HepG2 (cell line): Measurements from ENCODE around the gene FHL1. TPM values are rescaled to one million over a fixed set of nuclear protein-coding genes. Genes with fewer than 3 reads are reported as not detected.

Source experiments
- ATAC-seq: fragments of 200-7000 bp; cut with Tn5 transposase; 3 replicates; pipeline ENCODE4 v1.9.1; 2020; ENCODE audit warnings: mild to moderate bottlenecking, moderate library complexity
- BruUV-seq: library from RNA; stranded (reverse); fragments of 400-500 nt; replicated peaks from 2 replicates; lab custom pipeline; 2021; lab: Mats Ljungman, UMichigan
- CTCF ChIA-PET: fragments of 300-600 bp; formaldehyde crosslinking; extraction: SDS; loops from one replicate; lab custom pipeline; 2021; ENCODE audit warnings: low total read pairs, inconsistent platforms, low intra/inter-chr PET ratio; lab: Yijun Ruan, JAX
- POLR2A ChIA-PET: fragments of 350-600 bp; sonication (Branson Sonifier 250); formaldehyde crosslinking; loops from one replicate; lab custom pipeline; 2020; ENCODE audit warnings: antibody characterized with exemption, inconsistent platforms; lab: Yijun Ruan, JAX
- DNase-seq: peaks from one replicate; pipeline ENCODE4 v3.0.0-alpha.2; 2015; ENCODE audit warnings: low spot score
- FAIRE-seq: peaks from 3 replicates; lab custom pipeline; 2011; peaks lifted over from hg19 to GRCh38; lab: Jason Lieb, UNC
- H2AFZ ChIP-seq: one replicate; pipeline ENCODE4 v1.6.1; 2011; ENCODE audit warnings: low read length, inconsistent platforms
- H3K27ac ChIP-seq: fragments of 300-600 bp; 3 replicates; pipeline ENCODE4 v1.8.0; 2011; ENCODE audit warnings: mixed run types, mild to moderate bottlenecking, mixed read lengths, low read length, inconsistent platforms; ENCODE audit not compliant: insufficient read depth; ENCODE audit errors: extremely low read length
- H3K27me3 ChIP-seq, 2 experiments: fragments of 200-600 bp in 1 of 2; 2 replicates in 1 of 2; 3 replicates in 1 of 2; pipeline versions ENCODE4 v1.6.0 to v1.8.0; 2011; ENCODE audit warnings: low read length in 2 of 2, mild to moderate bottlenecking in 2 of 2, moderate library complexity in 2 of 2, inconsistent platforms in 1 of 2; ENCODE audit not compliant: insufficient read depth in 2 of 2, control insufficient read depth in 1 of 2
- H3K36me3 ChIP-seq, 2 experiments: fragments of 200-600 bp in 1 of 2; replicated peaks in 1 of 2; 2 replicates in 1 of 2; 3 replicates in 1 of 2; pipeline versions ENCODE4 v1.5.1 to v1.8.0; 2011; ENCODE audit warnings: low read length in 2 of 2, inconsistent platforms in 1 of 2; ENCODE audit not compliant: insufficient read depth in 2 of 2, control insufficient read depth in 1 of 2
- H3K4me1 ChIP-seq: 2 replicates; pipeline ENCODE4 v1.5.1; 2012; ENCODE audit warnings: low read length, inconsistent platforms; ENCODE audit not compliant: insufficient read depth
- H3K4me2 ChIP-seq: 2 replicates; pipeline ENCODE4 v1.6.0; 2011; ENCODE audit warnings: low read depth, low read length, inconsistent platforms
- H3K4me3 ChIP-seq, 3 experiments: fragments of 200-600 bp in 1 of 3; sonication (generic), shearing (Covaris generic) in 1 of 3; replicated peaks in 1 of 3; 2 replicates each; pipeline ENCODE4 v1.5.1; 2011 to 2016; ENCODE audit warnings: low read length in 3 of 3, inconsistent platforms in 2 of 3, low read depth in 2 of 3, mild to moderate bottlenecking in 2 of 3, control low read depth in 1 of 3, mixed read lengths in 1 of 3; ENCODE audit not compliant: insufficient read depth in 1 of 3
- H3K79me2 ChIP-seq: one replicate; pipeline ENCODE4 v1.6.1; 2011; ENCODE audit warnings: low read length, inconsistent platforms; ENCODE audit not compliant: insufficient read depth
- H3K9ac ChIP-seq: 2 replicates; pipeline ENCODE4 v1.6.0; 2011; ENCODE audit warnings: mild to moderate bottlenecking, low read depth, low read length, inconsistent platforms; ENCODE audit not compliant: insufficient read depth
- H3K9me3 ChIP-seq: 2 replicates; pipeline ENCODE4 v1.5.1; 2012; ENCODE audit warnings: mild to moderate bottlenecking, low read length
- H4K20me1 ChIP-seq: 2 replicates; pipeline ENCODE4 v1.6.0; 2011; ENCODE audit warnings: inconsistent platforms, mild to moderate bottlenecking, low read length, moderate library complexity; ENCODE audit not compliant: insufficient read depth
- BCL3 ChIP-seq: sonication (generic); formaldehyde crosslinking; IDR thresholded peaks from 2 replicates; pipeline ENCODE4 v1.5.1; 2020; ENCODE audit warnings: mild to moderate bottlenecking, missing genetic modification reagents, moderate library complexity
- ELF4 ChIP-seq: sonication (generic); formaldehyde crosslinking; IDR thresholded peaks from 2 replicates; pipeline ENCODE4 v1.5.0; 2020; ENCODE audit warnings: missing genetic modification reagents, mild to moderate bottlenecking, moderate library complexity, borderline replicate concordance
- HDAC6 ChIP-seq: fragments of 200-600 bp; sonication (generic); IDR thresholded peaks from 2 replicates; pipeline ENCODE4 v1.7.0; 2017; ENCODE audit warnings: mild to moderate bottlenecking, antibody characterized with exemption, low read length, low read depth
- IRF2 ChIP-seq: IDR thresholded peaks from 2 replicates; pipeline ENCODE4 v1.6.1; 2018; ENCODE audit warnings: missing genetic modification reagents, missing compliant biosample characterization
- JDP2 ChIP-seq: sonication (generic); formaldehyde crosslinking; IDR thresholded peaks from 2 replicates; pipeline ENCODE4 v1.8.1; 2022; ENCODE audit warnings: missing genetic modification reagents, borderline replicate concordance
- LCORL ChIP-seq, 2 experiments: fragments of 450-650 bp in 1 of 2; sonication (generic) in 1 of 2; formaldehyde crosslinking in 1 of 2; IDR thresholded peaks; 2 replicates each; pipeline versions ENCODE4 v1.5.0 to v1.6.1; 2017 to 2020; ENCODE audit warnings: antibody characterized with exemption in 1 of 2, missing genetic modification reagents in 1 of 2
- MTA1 ChIP-seq: sonication (generic); formaldehyde crosslinking; IDR thresholded peaks from 2 replicates; pipeline ENCODE4 v1.4.0; 2020; ENCODE audit warnings: missing genetic modification reagents, mild to moderate bottlenecking, borderline replicate concordance
- NFKB2 ChIP-seq: sonication (generic); formaldehyde crosslinking; IDR thresholded peaks from 2 replicates; pipeline ENCODE4 v1.4.0; 2020; ENCODE audit warnings: missing genetic modification reagents, borderline replicate concordance
- PAX8 ChIP-seq: sonication (generic); formaldehyde crosslinking; IDR thresholded peaks from 2 replicates; pipeline ENCODE4 v1.8.0; 2022; ENCODE audit warnings: mild to moderate bottlenecking, missing genetic modification reagents, borderline replicate concordance
- POLR2AphosphoS2 ChIP-seq: IDR thresholded peaks from 2 replicates; pipeline ENCODE4 v1.6.1; 2011; ENCODE audit warnings: low read depth, low read length, improper control_type of control experiment
- ZNF225 ChIP-seq: sonication (generic); formaldehyde crosslinking; IDR thresholded peaks from 2 replicates; pipeline ENCODE4 v1.4.0; 2020; ENCODE audit warnings: mild to moderate bottlenecking, missing genetic modification reagents
- ZNF430 ChIP-seq: sonication (generic); formaldehyde crosslinking; IDR thresholded peaks from 2 replicates; pipeline ENCODE4 v1.9.0; 2021; ENCODE audit warnings: mild to moderate bottlenecking, missing genetic modification reagents
- ZNF432 ChIP-seq: sonication (generic); formaldehyde crosslinking; IDR thresholded peaks from 2 replicates; pipeline ENCODE4 v1.5.0; 2020; ENCODE audit warnings: missing genetic modification reagents, mild to moderate bottlenecking, borderline replicate concordance
- ZNF614 ChIP-seq: IDR thresholded peaks from 2 replicates; pipeline ENCODE4 v1.6.1; 2018; ENCODE audit warnings: missing biosample characterization, missing genetic modification reagents, inconsistent platforms, borderline replicate concordance
- ZNF740 ChIP-seq: sonication (generic); formaldehyde crosslinking; IDR thresholded peaks from 2 replicates; pipeline ENCODE4 v1.4.0; 2020; ENCODE audit warnings: missing genetic modification reagents
- ZNF781 ChIP-seq: sonication (generic); formaldehyde crosslinking; IDR thresholded peaks from 2 replicates; pipeline ENCODE4 v1.5.1; 2020; ENCODE audit warnings: borderline replicate concordance, mild to moderate bottlenecking, missing genetic modification reagents; ENCODE audit errors: not compliant biosample characterization
- ZNF878 ChIP-seq: sonication (generic); formaldehyde crosslinking; IDR thresholded peaks from 2 replicates; pipeline ENCODE4 v1.8.1; 2023; ENCODE audit warnings: mild to moderate bottlenecking, missing genetic modification reagents, moderate library complexity
- ZNF879 ChIP-seq: sonication (generic); formaldehyde crosslinking; IDR thresholded peaks from 2 replicates; pipeline ENCODE4 v1.8.1; 2023; ENCODE audit warnings: missing genetic modification reagents
- WGBS: methylation state at CpG from one replicate; pipeline ENCODE4 v1.1.6; 2017; ENCODE audit warnings: low lambda C conversion rate; 5-methylcytosine and 5-hydroxymethylcytosine counted together
- in situ Hi-C: cut with HindIII; loops from 2 replicates; pipeline ENCODE4 v1.10.0; 2017; ENCODE audit warnings: low pct_unique_long_range_greater_than_20kb; ENCODE audit not compliant: extremely low pct_ligation_motif_present
- intact Hi-C: fragments of 100-400 bp; cut with micrococcal nuclease; formaldehyde crosslinking; loops from one replicate; pipeline ENCODE4 v1.10.0; 2022; ENCODE audit not compliant: unreplicated experiment
- polyA plus RNA-seq, 8 experiments: library from polyadenylated mRNA; depleted of rRNA in 3 of 8; stranded (reverse) in 7 of 8; unstranded in 1 of 8; fragments of >200 nt; fragmentation: Illumina TruSeq in 4 of 8; extraction: Trizol in 4 of 8; gene quantifications; 2 replicates each; pipeline versions ENCODE4 v1.2.1 to v1.2.3, GENCODE V29; 2011 to 2016; ENCODE audit warnings: low read depth in 4 of 8, missing spikeins in 1 of 8, mixed read lengths in 1 of 8; ENCODE audit not compliant: insufficient read depth in 1 of 8
- total RNA-seq, 5 experiments: library from RNA; depleted of rRNA; stranded (reverse); fragments of >200 nt; fragmentation: Illumina TruSeq; extraction: Trizol; gene quantifications; 2 replicates each; pipeline ENCODE4 v1.2.3, GENCODE V29; 2016; ENCODE audit warnings: low read depth in 1 of 5

Gene FHL1
- total and polyA plus RNA-seq, 2 of the 13 experiments (the other 11 are each of a cell fraction or from before 2014, with no cell fraction given), result 0.33 TPM; not detected in 1

- H2AFZ ChIP-seq, result no peak overlapping the region
- H3K27ac ChIP-seq, result no peak overlapping the region
- TF ChIP-seq ZNF614, result no peak
- TF ChIP-seq ELF4 (CRISPR knock-in tag), result no peak
- TF ChIP-seq ZNF432 (CRISPR knock-in tag), result no peak
- TF ChIP-seq LCORL (IDR thresholded peaks at IDR 0.05), result no peak
- no peak for TF ChIP-seq LCORL (CRISPR knock-in tag; IDR thresholded peaks at IDR 0.05)
- TF ChIP-seq ZNF878, result no peak
- TF ChIP-seq, all 625 proteins: peak for 0
- FAIRE-seq (no peak), ATAC-seq (no peak), DNase-seq (no peak)
- Histone ChIP-seq H3K9ac (no peak overlapping the region), H3K4me1 (no peaks in the 10 kb centered on the region), H3K36me3 (no peaks in the 10 kb centered on the region), H3K4me2 (no peak overlapping the region), H3K27me3 (no peaks in the 10 kb centered on the region), H3K4me3 (no peak overlapping the region), H4K20me1 (no peaks in the 10 kb centered on the region), H3K79me2 (no peaks in the 10 kb centered on the region), H3K9me3 (no peaks in the 10 kb centered on the region)
- POLR2A ChIA-PET, result no interaction called here
- in situ Hi-C loops, result no loop called here
- intact Hi-C loops, result no loop called here
- WGBS, result 0% methylated on average over 4 of the region's 4 CpGs
- CTCF ChIA-PET, result no interaction called here
- BruUV-seq, result no TSS peak
Observed at GRCh38 chrX:136220540-136220939, 73.2 kb downstream of the FHL1 start.

GRCh38 chrX:136220951-136221350 lies 73.6 kb downstream of the FHL1 start:
- Histone ChIP-seq H4K20me1 (no peaks in the 10 kb centered on the region), H3K4me3 (no peak overlapping the region), H3K27ac (no peak overlapping the region), H2AFZ (no peak overlapping the region), H3K9ac (no peak overlapping the region), H3K36me3 (no peaks in the 10 kb centered on the region), H3K79me2 (no peaks in the 10 kb centered on the region), H3K4me2 (no peak overlapping the region), H3K4me1 (no peaks in the 10 kb centered on the region), H3K9me3 (no peaks in the 10 kb centered on the region), H3K27me3 (no peaks in the 10 kb centered on the region)
- CTCF ChIA-PET, result no interaction called here
- in situ Hi-C loops, result no loop called here
- FAIRE-seq (no peak), DNase-seq (no peak), ATAC-seq (no peak)
- intact Hi-C loops, result no loop called here
- POLR2A ChIA-PET, result no interaction called here
- 5% methylated on average over 2 of the region's 3 CpGs for WGBS
- no TSS peak for BruUV-seq
- no peak for TF ChIP-seq ZNF781 (CRISPR knock-in tag)
- no peak for TF ChIP-seq IRF2
- no peak for TF ChIP-seq ZNF740 (CRISPR knock-in tag)
- TF ChIP-seq PAX8 (CRISPR knock-in tag), result no peak
- TF ChIP-seq POLR2AphosphoS2, result no peak
- no peak for TF ChIP-seq NFKB2 (CRISPR knock-in tag)
- no peak for TF ChIP-seq ZNF225
- no peak for TF ChIP-seq HDAC6
- TF ChIP-seq BCL3 (CRISPR knock-in tag), result no peak
- TF ChIP-seq ZNF879 (CRISPR knock-in tag), result no peak
- TF ChIP-seq JDP2 (CRISPR knock-in tag), result no peak
- TF ChIP-seq ZNF430, result no peak
- no peak for TF ChIP-seq MTA1 (CRISPR knock-in tag)
